Measurements from ENCODE around the gene SNRK. TPM values are rescaled to one million over a fixed set of nuclear protein-coding genes. Genes with fewer than 3 reads are reported as not detected.
A peak's percentile ranks its signal among the peaks of the same experiment; 100 is the strongest.

SNRK gene, protein sequence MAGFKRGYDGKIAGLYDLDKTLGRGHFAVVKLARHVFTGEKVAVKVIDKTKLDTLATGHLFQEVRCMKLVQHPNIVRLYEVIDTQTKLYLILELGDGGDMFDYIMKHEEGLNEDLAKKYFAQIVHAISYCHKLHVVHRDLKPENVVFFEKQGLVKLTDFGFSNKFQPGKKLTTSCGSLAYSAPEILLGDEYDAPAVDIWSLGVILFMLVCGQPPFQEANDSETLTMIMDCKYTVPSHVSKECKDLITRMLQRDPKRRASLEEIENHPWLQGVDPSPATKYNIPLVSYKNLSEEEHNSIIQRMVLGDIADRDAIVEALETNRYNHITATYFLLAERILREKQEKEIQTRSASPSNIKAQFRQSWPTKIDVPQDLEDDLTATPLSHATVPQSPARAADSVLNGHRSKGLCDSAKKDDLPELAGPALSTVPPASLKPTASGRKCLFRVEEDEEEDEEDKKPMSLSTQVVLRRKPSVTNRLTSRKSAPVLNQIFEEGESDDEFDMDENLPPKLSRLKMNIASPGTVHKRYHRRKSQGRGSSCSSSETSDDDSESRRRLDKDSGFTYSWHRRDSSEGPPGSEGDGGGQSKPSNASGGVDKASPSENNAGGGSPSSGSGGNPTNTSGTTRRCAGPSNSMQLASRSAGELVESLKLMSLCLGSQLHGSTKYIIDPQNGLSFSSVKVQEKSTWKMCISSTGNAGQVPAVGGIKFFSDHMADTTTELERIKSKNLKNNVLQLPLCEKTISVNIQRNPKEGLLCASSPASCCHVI
- total RNA-seq (158 TPM), polyA plus RNA-seq (10 to 100 TPM; 40.7 to 56.9 (median 48.1) TPM)

- H3K4me1 ChIP-seq (ENCODE audit: control insufficient read depth, insufficient read depth, low read length, poor library complexity, severe bottlenecking): peaks cover 43% of the 10 kb centered on the region
- Mint-ChIP-seq H3K27me3 (peaks cover 13% of the 10 kb centered on the region), H3K9me3 (peaks cover 0 to 1% (median 0%) of the 10 kb centered on the region in 7 donors), H3K36me3 (peaks cover 20% of the 10 kb centered on the region), H3K4me3 (peak within 1 kb of the TSS; percentile 98 to 100 (median 98)), H3K27ac (peak within 1 kb of the TSS; percentile 96 to 99 (median 99)), H3K4me1 (peaks cover 27 to 35% (median 27%) of the 10 kb centered on the region in 4 donors)
- peak within 1 kb of the TSS; percentile 89 for H3K27ac ChIP-seq (ENCODE audit: insufficient read depth, low read length, poor library complexity, severe bottlenecking)
- ATAC-seq (ENCODE audit: low read depth in 2 of 2) (peak; percentile 84 to 85), DNase-seq (peak; percentile 83 to 93 (median 87))
- H3K36me3 ChIP-seq (ENCODE audit: control insufficient read depth, insufficient read depth, low read length): peaks cover 2% of the 10 kb centered on the region
- H3K9me3 ChIP-seq (ENCODE audit: control insufficient read depth in 2 of 2, low read length in 2 of 2): no peaks in the 10 kb centered on the region
- no peaks in the 10 kb centered on the region for H3K27me3 ChIP-seq (ENCODE audit: control insufficient read depth, insufficient read depth, low read length)
- peak within 1 kb of the TSS; percentile 100 for H3K4me3 ChIP-seq (ENCODE audit: low read depth, low read length)
Measured at GRCh38 chr3:43286115-43286840, at the start of gene SNRK. TSS of gene SNRK (plus strand) at chr3:43286540. CDS start at chr3:43303204, 16,664 bp downstream.

- H3K9me3 ChIP-seq (ENCODE audit: control insufficient read depth in 2 of 2, low read length in 2 of 2): no peaks in the 10 kb centered on the region
- Mint-ChIP-seq H3K4me3 (no peak overlapping the region), H3K27ac (no peak overlapping the region), H3K9me3 (peaks cover 0 to 6% (median 0%) of the 10 kb centered on the region in 7 donors), H3K27me3 (peaks cover 14% of the 10 kb centered on the region), H3K36me3 (peaks cover 4% of the 10 kb centered on the region), H3K4me1 (peaks cover 0 to 12% (median 3%) of the 10 kb centered on the region in 4 donors)
- H3K27ac ChIP-seq (ENCODE audit: insufficient read depth, low read length, poor library complexity, severe bottlenecking): no peak overlapping the region
- DNase-seq: no peak
- H3K27me3 ChIP-seq (ENCODE audit: control insufficient read depth, insufficient read depth, low read length): peaks cover 7% of the 10 kb centered on the region
- ATAC-seq (ENCODE audit: low read depth in 2 of 2): no peak
- H3K36me3 ChIP-seq (ENCODE audit: control insufficient read depth, insufficient read depth, low read length): no peaks in the 10 kb centered on the region
- peaks cover 1% of the 10 kb centered on the region for H3K4me1 ChIP-seq (ENCODE audit: control insufficient read depth, insufficient read depth, low read length, poor library complexity, severe bottlenecking)
- H3K4me3 ChIP-seq (ENCODE audit: low read depth, low read length): no peak overlapping the region
Measured at GRCh38 chr3:43238801-43239200, 47.5 kb upstream of the SNRK start.

- peaks cover 20% of the 10 kb centered on the region for H3K27me3 Mint-ChIP-seq
Measured at GRCh38 chr3:43239755-43240154, 46.6 kb upstream of the SNRK start.

GRCh38 chr3:43243590-43244587 is 42.5 kb upstream of the SNRK start:
- H3K36me3 ChIP-seq (ENCODE audit: control insufficient read depth, insufficient read depth, low read length): no peaks in the 10 kb centered on the region
- H3K27ac ChIP-seq (ENCODE audit: insufficient read depth, low read length, poor library complexity, severe bottlenecking): no peak overlapping the region
- no peak overlapping the region for H3K4me3 ChIP-seq (ENCODE audit: low read depth, low read length)
- peaks cover 9% of the 10 kb centered on the region for H3K4me1 ChIP-seq (ENCODE audit: control insufficient read depth, insufficient read depth, low read length, poor library complexity, severe bottlenecking)
- Mint-ChIP-seq H3K36me3 (no peaks in the 10 kb centered on the region), H3K4me3 (peak overlapping the region in 1 of 4 donors; percentile 15), H3K9me3 (peaks cover 0 to 8% (median 0%) of the 10 kb centered on the region in 7 donors), H3K4me1 (peaks cover 0 to 39% (median 15%) of the 10 kb centered on the region in 4 donors), H3K27ac (peak overlapping the region in 1 of 3 donors; percentile 70), H3K27me3 (peaks cover 31% of the 10 kb centered on the region)
- no peaks in the 10 kb centered on the region for H3K9me3 ChIP-seq (ENCODE audit: control insufficient read depth in 2 of 2, low read length in 2 of 2)
- peaks cover 1% of the 10 kb centered on the region for H3K27me3 ChIP-seq (ENCODE audit: control insufficient read depth, insufficient read depth, low read length)
- ATAC-seq (ENCODE audit: low read depth in 2 of 2): no peak
- DNase-seq: peak in 1 of 3 donors; percentile 44

More at GRCh38 chr3:43239755-43240154, 46.6 kb upstream of the SNRK start:
- ATAC-seq (ENCODE audit: low read depth in 2 of 2) (no peak), DNase-seq (no peak)
- Mint-ChIP-seq H3K4me3 (no peak overlapping the region), H3K36me3 (peaks cover 4% of the 10 kb centered on the region), H3K9me3 (peaks cover 0 to 7% (median 0%) of the 10 kb centered on the region in 7 donors), H3K4me1 (peaks cover 0 to 20% (median 9%) of the 10 kb centered on the region in 4 donors), H3K27ac (no peak overlapping the region)
- no peaks in the 10 kb centered on the region for H3K36me3 ChIP-seq (ENCODE audit: control insufficient read depth, insufficient read depth, low read length)
- H3K4me1 ChIP-seq (ENCODE audit: control insufficient read depth, insufficient read depth, low read length, poor library complexity, severe bottlenecking): peaks cover 9% of the 10 kb centered on the region
- H3K27ac ChIP-seq (ENCODE audit: insufficient read depth, low read length, poor library complexity, severe bottlenecking): no peak overlapping the region
- H3K27me3 ChIP-seq (ENCODE audit: control insufficient read depth, insufficient read depth, low read length): peaks cover 7% of the 10 kb centered on the region
- no peak overlapping the region for H3K4me3 ChIP-seq (ENCODE audit: low read depth, low read length)
- no peaks in the 10 kb centered on the region for H3K9me3 ChIP-seq (ENCODE audit: control insufficient read depth in 2 of 2, low read length in 2 of 2)

DNA sequence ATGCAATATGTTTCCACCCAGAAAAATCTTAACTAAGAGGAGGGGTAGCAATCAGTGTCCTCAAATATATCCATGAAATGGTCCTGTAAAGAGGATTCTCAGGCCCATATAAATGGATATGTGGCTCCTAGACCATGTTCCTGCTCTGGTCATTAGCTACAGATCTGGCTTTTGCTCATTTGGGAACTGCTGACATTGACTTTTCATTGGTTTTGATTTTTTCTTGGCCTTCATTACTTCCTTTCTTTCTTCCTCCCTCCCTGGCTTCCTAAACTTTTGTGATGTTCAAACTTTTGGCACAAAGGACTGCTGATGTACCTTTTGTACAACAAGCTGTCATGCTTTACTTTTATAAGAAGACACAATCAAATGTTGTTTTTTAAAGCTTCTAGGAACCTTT is 41.6 kb upstream of the SNRK start:
- H3K4me3 Mint-ChIP-seq: no peak overlapping the region

GRCh38 chr3:43246976-43247375 is 39.4 kb upstream of the SNRK start:
- Histone ChIP-seq H3K36me3 (ENCODE audit: control insufficient read depth, insufficient read depth, low read length) (no peaks in the 10 kb centered on the region), H3K27ac (ENCODE audit: insufficient read depth, low read length, poor library complexity, severe bottlenecking) (no peak overlapping the region), H3K4me3 (ENCODE audit: low read depth, low read length) (no peak overlapping the region), H3K27me3 (ENCODE audit: control insufficient read depth, insufficient read depth, low read length) (peaks cover 1% of the 10 kb centered on the region), H3K4me1 (ENCODE audit: control insufficient read depth, insufficient read depth, low read length, poor library complexity, severe bottlenecking) (peaks cover 9% of the 10 kb centered on the region), H3K9me3 (ENCODE audit: control insufficient read depth in 2 of 2, low read length in 2 of 2) (no peaks in the 10 kb centered on the region)
- H3K4me1 Mint-ChIP-seq: peaks cover 0 to 39% (median 15%) of the 10 kb centered on the region in 4 donors
- DNase-seq: peak in 1 of 3 donors; percentile 18
- H3K36me3 Mint-ChIP-seq: no peaks in the 10 kb centered on the region
- peaks cover 31% of the 10 kb centered on the region for H3K27me3 Mint-ChIP-seq
- H3K9me3 Mint-ChIP-seq: peaks cover 0 to 9% (median 0%) of the 10 kb centered on the region in 7 donors
- H3K27ac Mint-ChIP-seq: peak overlapping the region in 1 of 3 donors; percentile 26
- H3K4me3 Mint-ChIP-seq: no peak overlapping the region
- no peak for ATAC-seq (ENCODE audit: low read depth in 2 of 2)

More for the DNA sequence above, 41.6 kb upstream of the SNRK start:
- no peak overlapping the region for H3K4me3 ChIP-seq (ENCODE audit: low read depth, low read length)
- Mint-ChIP-seq H3K9me3 (peaks cover 0 to 10% (median 0%) of the 10 kb centered on the region in 7 donors), H3K36me3 (no peaks in the 10 kb centered on the region), H3K27me3 (peaks cover 33% of the 10 kb centered on the region), H3K4me1 (peaks cover 0 to 39% (median 15%) of the 10 kb centered on the region in 4 donors), H3K27ac (no peak overlapping the region)
- DNase-seq (no peak), ATAC-seq (ENCODE audit: low read depth in 2 of 2) (no peak)
- no peaks in the 10 kb centered on the region for H3K9me3 ChIP-seq (ENCODE audit: control insufficient read depth in 2 of 2, low read length in 2 of 2)
- peaks cover 9% of the 10 kb centered on the region for H3K4me1 ChIP-seq (ENCODE audit: control insufficient read depth, insufficient read depth, low read length, poor library complexity, severe bottlenecking)
- no peak overlapping the region for H3K27ac ChIP-seq (ENCODE audit: insufficient read depth, low read length, poor library complexity, severe bottlenecking)
- no peaks in the 10 kb centered on the region for H3K36me3 ChIP-seq (ENCODE audit: control insufficient read depth, insufficient read depth, low read length)
- H3K27me3 ChIP-seq (ENCODE audit: control insufficient read depth, insufficient read depth, low read length): peaks cover 1% of the 10 kb centered on the region
